CD4-positive, alpha-beta T cell (primary cell): ENCODE measurements around the gene MCM8. TPM values are rescaled to one million over a fixed set of nuclear protein-coding genes. Genes with fewer than 3 reads are reported as not detected.

ENCODE experiments used
- ATAC-seq: fragments of 200-7000 bp; cut with Tn5 transposase; one replicate; pipeline ENCODE4 v1.10.0; 2022; ENCODE audit warnings: mild to moderate bottlenecking; ENCODE audit not compliant: poor library complexity
- CTCF ChIA-PET: fragments of 350-600 bp; sonication (Branson Sonifier 250); formaldehyde crosslinking; loops from one replicate; lab custom pipeline; 2021; ENCODE audit warnings: antibody characterized with exemption, inconsistent platforms; lab: Charles Lee
- POLR2A ChIA-PET: fragments of 350-600 bp; sonication (Branson Sonifier 250); formaldehyde crosslinking; loops from one replicate; lab custom pipeline; 2021; ENCODE audit warnings: antibody characterized with exemption, inconsistent platforms; lab: Charles Lee
- DNase-seq, 14 experiments: peaks; one replicate each; pipeline ENCODE4 v3.0.0-alpha.2; 2013 to 2020; ENCODE audit warnings: mixed read lengths in 2 of 14
- H3K27ac ChIP-seq, 2 donors: one replicate each; pipeline versions ENCODE4 v1.5.1 to v1.7.0; 2013; ENCODE audit warnings: low read length in 2 of 2, low read depth in 1 of 2, mild to moderate bottlenecking in 1 of 2
- H3K27me3 ChIP-seq, 2 experiments: 1 replicate in 1 of 2; 2 replicates in 1 of 2; pipeline versions ENCODE4 v1.6.1 to v1.7.0; 2013; ENCODE audit warnings: low read length in 2 of 2, control low read depth in 1 of 2, mild to moderate bottlenecking in 1 of 2, moderate library complexity in 1 of 2; ENCODE audit not compliant: insufficient read depth in 2 of 2, control insufficient read depth in 1 of 2
- H3K36me3 ChIP-seq: one replicate; pipeline ENCODE4 v1.6.1; 2013; ENCODE audit warnings: low read length, control low read depth; ENCODE audit not compliant: insufficient read depth
- H3K4me1 ChIP-seq: one replicate; pipeline ENCODE4 v1.6.1; 2013; ENCODE audit warnings: low read length, control low read depth; ENCODE audit not compliant: insufficient read depth
- H3K4me3 ChIP-seq: one replicate; pipeline ENCODE4 v1.5.1; 2013; ENCODE audit warnings: mild to moderate bottlenecking, low read length, moderate library complexity
- H3K9me3 ChIP-seq, 2 experiments: 1 replicate in 1 of 2; 2 replicates in 1 of 2; pipeline versions ENCODE4 v1.6.1 to v1.7.0; 2013; ENCODE audit warnings: low read length in 2 of 2, mild to moderate bottlenecking in 2 of 2, control low read depth in 1 of 2, moderate library complexity in 1 of 2; ENCODE audit not compliant: control insufficient read depth in 1 of 2, insufficient read depth in 1 of 2
- H3K27ac Mint-ChIP-seq: one replicate; pipeline ENCODE4 v1.8.0; 2020; ENCODE audit warnings: mixed read lengths
- H3K27me3 Mint-ChIP-seq: one replicate; pipeline ENCODE4 v1.8.0; 2021; ENCODE audit warnings: mixed read lengths
- H3K36me3 Mint-ChIP-seq: one replicate; pipeline ENCODE4 v1.8.0; 2021; ENCODE audit warnings: low read depth, mixed read lengths
- H3K4me1 Mint-ChIP-seq: one replicate; pipeline ENCODE4 v1.8.0; 2021; ENCODE audit warnings: low read depth, mixed read lengths
- H3K4me3 Mint-ChIP-seq: one replicate; pipeline ENCODE4 v1.8.0; 2020; ENCODE audit warnings: mild to moderate bottlenecking, mixed read lengths
- H3K9me3 Mint-ChIP-seq: one replicate; pipeline ENCODE4 v1.8.0; 2020; ENCODE audit warnings: mixed read lengths
- intact Hi-C, 2 experiments: fragments of 100-400 bp; cut with DNase I in 1 of 2; cut with micrococcal nuclease in 1 of 2; formaldehyde crosslinking; loops; one replicate each; pipeline versions ENCODE4 v1.15.1 to v1.9.0; 2023 to 2025; cut with DNase I, micrococcal nuclease
- total RNA-seq, 174 experiments: library from RNA in 2 of 174; stranded (reverse) in 2 of 174; gene quantifications; one replicate each; pipeline ENCODE4 v1.2.3 and lab custom pipeline; 2021 to 2026
- TF ChIP-seq, protein P1 (sequence below): fragments of 200-600 bp; IDR thresholded peaks from one replicate; pipeline ENCODE4 v1.8.0; 2022; ENCODE audit warnings: antibody characterized with exemption, mild to moderate bottlenecking

MCM8 gene
- total RNA-seq, 2 experiments from 2014 or later, result 1.4 to 1.7 TPM

DNA sequence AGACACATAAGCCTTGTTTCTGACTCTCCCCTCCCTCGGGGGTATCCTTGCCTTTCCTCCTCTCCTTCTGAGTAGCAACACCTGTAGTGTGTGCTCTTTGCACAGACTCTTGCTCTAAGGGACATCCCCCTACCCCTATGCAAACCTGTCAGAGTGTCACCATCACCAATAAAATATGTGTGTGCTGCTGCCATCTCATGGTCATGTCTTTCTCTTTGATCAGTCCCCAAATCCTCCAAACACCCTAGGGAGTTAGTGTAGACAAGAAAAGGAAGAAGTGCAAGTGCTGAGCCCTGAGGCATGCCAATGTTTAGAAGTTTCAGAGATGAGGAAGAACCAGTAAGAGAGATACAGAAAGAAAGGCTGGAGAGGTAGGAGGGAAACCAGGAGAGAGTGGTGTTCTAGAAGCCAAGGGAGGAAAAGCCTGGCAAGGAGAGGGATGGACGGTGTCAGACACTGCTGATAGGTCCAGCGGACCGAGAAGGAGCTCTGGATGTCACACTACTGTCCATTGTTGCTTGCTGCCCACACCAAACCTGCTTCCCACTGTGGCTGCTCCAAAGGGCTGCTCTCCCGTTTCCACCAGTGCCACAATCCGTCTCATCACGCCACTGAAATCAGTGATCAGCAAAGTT is 16.5 kb upstream of the MCM8 start:
- intact Hi-C loops, result loop anchor here in 1 of 2 experiments (5.0 kb wide), 1 partner anchor 407 kb away; no protein-coding TSS in a partner anchor
- H3K9me3 Mint-ChIP-seq, result no peaks in the 10 kb centered on the region
- CTCF ChIA-PET, result no interaction called here
- H3K4me1 Mint-ChIP-seq, result no peaks in the 10 kb centered on the region
- no peak overlapping the region for H3K4me3 Mint-ChIP-seq
- H3K4me1 ChIP-seq, result no peaks in the 10 kb centered on the region
- H3K27me3 Mint-ChIP-seq, result no peaks in the 10 kb centered on the region
- H3K27me3 ChIP-seq, result no peaks in the 10 kb centered on the region
- POLR2A ChIA-PET, result no interaction called here
- ATAC-seq, result peak; percentile 48
- TF ChIP-seq, protein P1, sequence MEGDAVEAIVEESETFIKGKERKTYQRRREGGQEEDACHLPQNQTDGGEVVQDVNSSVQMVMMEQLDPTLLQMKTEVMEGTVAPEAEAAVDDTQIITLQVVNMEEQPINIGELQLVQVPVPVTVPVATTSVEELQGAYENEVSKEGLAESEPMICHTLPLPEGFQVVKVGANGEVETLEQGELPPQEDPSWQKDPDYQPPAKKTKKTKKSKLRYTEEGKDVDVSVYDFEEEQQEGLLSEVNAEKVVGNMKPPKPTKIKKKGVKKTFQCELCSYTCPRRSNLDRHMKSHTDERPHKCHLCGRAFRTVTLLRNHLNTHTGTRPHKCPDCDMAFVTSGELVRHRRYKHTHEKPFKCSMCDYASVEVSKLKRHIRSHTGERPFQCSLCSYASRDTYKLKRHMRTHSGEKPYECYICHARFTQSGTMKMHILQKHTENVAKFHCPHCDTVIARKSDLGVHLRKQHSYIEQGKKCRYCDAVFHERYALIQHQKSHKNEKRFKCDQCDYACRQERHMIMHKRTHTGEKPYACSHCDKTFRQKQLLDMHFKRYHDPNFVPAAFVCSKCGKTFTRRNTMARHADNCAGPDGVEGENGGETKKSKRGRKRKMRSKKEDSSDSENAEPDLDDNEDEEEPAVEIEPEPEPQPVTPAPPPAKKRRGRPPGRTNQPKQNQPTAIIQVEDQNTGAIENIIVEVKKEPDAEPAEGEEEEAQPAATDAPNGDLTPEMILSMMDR, result no peak
- DNase-seq, result peak in 4 of 14 experiments; percentile 14 to 28 (median 18)
- peaks cover 13% of the 10 kb centered on the region for H3K36me3 Mint-ChIP-seq
- no peak overlapping the region for H3K4me3 ChIP-seq
- H3K9me3 ChIP-seq, result no peaks in the 10 kb centered on the region
- H3K36me3 ChIP-seq, result peaks cover 5% of the 10 kb centered on the region
- no peak overlapping the region for H3K27ac Mint-ChIP-seq
- H3K27ac ChIP-seq, result no peak overlapping the region

DNA sequence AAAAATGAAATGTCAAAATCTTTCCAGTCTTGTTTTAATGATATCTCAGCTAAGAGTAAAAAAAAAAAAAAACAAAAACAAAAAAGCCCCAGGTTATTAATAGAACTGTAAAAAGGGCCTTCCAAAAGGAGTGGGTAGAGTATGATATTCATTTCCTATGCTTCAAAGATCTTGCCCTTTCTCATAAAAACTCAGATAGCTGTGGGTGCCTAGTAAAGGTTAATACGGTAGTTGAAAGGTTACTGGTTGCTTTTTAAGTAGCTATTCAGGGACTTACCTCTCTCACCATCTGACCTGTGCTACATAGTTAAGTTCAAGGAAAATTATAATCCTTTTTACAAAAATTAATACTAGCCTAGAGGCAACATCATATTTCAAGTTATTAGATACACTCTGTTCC is 15.1 kb upstream of the MCM8 start:
- Histone ChIP-seq H3K27me3 (no peaks in the 10 kb centered on the region), H3K4me3 (no peak overlapping the region), H3K4me1 (no peaks in the 10 kb centered on the region), H3K36me3 (peaks cover 14% of the 10 kb centered on the region), H3K27ac (no peak overlapping the region), H3K9me3 (no peaks in the 10 kb centered on the region)
- intact Hi-C loops, result no loop called here
- peaks cover 25% of the 10 kb centered on the region for H3K36me3 Mint-ChIP-seq
- no peak for DNase-seq
- H3K27me3 Mint-ChIP-seq, result no peaks in the 10 kb centered on the region
- CTCF ChIA-PET, result interaction anchor here (1.9 kb wide), 1 partner anchor 12 kb away, joined by 4 read pairs; no protein-coding TSS in a partner anchor
- H3K9me3 Mint-ChIP-seq, result no peaks in the 10 kb centered on the region
- TF ChIP-seq, protein P1, result no peak
- no peaks in the 10 kb centered on the region for H3K4me1 Mint-ChIP-seq
- POLR2A ChIA-PET, result interaction anchor here (0.6 kb wide), 1 partner anchor 59 kb away, joined by 3 read pairs; no protein-coding TSS in a partner anchor
- ATAC-seq, result no peak
- no peak overlapping the region for H3K27ac Mint-ChIP-seq
- H3K4me3 Mint-ChIP-seq, result no peak overlapping the region

DNA sequence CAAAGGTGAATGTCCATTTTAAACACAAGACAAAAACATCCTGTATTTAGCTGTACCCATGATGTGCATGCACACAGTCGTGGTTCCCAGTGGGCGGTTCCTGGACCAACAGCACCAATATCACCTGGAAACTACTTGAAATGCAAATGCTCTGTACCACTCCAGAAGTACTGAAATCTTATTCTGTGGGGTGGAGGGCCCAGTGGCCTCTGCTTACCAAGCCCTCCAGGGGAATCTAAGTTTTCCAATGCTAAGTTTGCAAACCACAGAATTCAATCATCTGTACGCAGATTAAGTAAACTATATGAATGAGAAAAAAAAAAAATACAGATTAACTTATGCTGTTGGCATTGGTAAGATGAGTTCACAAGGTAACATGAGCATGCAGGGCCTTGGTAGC is 14.2 kb upstream of the MCM8 start:
- peak overlapping the region; percentile 14 for H3K27ac Mint-ChIP-seq
- no peaks in the 10 kb centered on the region for H3K27me3 Mint-ChIP-seq
- Histone ChIP-seq H3K4me1 (no peaks in the 10 kb centered on the region), H3K9me3 (no peaks in the 10 kb centered on the region), H3K27ac (no peak overlapping the region), H3K27me3 (no peaks in the 10 kb centered on the region), H3K4me3 (no peak overlapping the region), H3K36me3 (peaks cover 23% of the 10 kb centered on the region)
- TF ChIP-seq, protein P1, result no peak
- intact Hi-C loops, result no loop called here
- ChIA-PET POLR2A (no interaction called here), CTCF (interaction anchor here (0.7 to 1.9 kb wide), 2 partner anchors 12 to 366 kb away, joined by 3 to 4 read pairs; no protein-coding TSS in a partner anchor)
- DNase-seq (no peak), ATAC-seq (no peak)
- no peaks in the 10 kb centered on the region for H3K9me3 Mint-ChIP-seq
- H3K4me3 Mint-ChIP-seq, result no peak overlapping the region
- peaks cover 33% of the 10 kb centered on the region for H3K36me3 Mint-ChIP-seq
- H3K4me1 Mint-ChIP-seq, result no peaks in the 10 kb centered on the region
